Stimulated activated CD8-positive, alpha-beta memory T cell treated with anti-CD3 and anti-CD28 coated beads, Interleukin-7, amount 100 ng/mL, for 24 hours (primary cell): ENCODE results near the gene RAB5A.
"Not testable (repeated sequence)": the region's sequence is repeated elsewhere in the genome, so short reads cannot be mapped to it uniquely, and the experiment has no call there.

Experiments used
- DNase-seq: peaks from one replicate; pipeline ENCODE4 v3.0.0-alpha.2; 2020; ENCODE audit warnings: low read depth

The RAB5A gene

GRCh38 chr3:19948226-19948591 lies 1.3 kb downstream of the RAB5A start:
- no peak for DNase-seq

DNA sequence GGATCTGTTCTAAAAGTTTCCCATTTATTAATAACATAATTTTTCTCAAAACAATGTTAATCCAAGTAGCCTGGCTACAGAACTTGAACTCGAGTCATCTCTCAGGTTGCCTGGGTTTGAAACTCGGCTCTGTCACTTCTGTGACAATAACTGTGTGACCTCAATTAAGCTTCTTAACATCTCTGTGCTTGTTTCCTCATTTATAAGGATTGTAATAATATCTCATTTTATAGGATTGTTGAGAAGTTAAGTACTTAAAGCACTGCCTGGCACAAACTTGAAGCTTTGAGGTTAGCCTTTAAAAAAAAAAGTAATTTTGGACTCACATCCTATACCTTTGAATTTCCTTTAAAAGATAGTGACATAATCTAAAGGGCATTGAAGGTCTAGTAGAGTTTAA lies 3.4 kb downstream of the RAB5A start:
- no peak for DNase-seq

GRCh38 chr3:19954676-19955075 lies 7.8 kb downstream of the RAB5A start:
- DNase-seq: no peak

GRCh38 chr3:19957354-19957753 lies 10.5 kb downstream of the RAB5A start:
- not testable (repeated sequence) for DNase-seq

DNA sequence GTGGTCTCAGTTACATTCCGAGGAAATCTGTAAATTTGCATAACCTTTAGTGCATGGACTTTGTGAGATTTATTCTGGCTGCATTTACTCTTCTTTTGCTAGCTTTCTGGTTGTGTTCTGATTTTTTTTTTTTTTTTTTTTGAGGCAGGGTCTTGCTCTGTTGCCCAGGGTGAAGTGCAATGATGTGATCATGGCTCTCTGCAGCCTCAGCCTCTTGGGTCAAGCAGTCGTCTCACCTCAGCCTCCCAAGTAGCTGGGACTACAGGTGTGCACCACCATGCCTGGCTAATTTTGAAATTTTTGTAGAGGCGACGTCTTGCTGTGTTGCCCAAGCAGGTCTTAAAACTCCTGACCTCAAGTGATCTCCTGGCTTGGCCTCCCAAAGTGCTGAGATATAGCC lies 12.6 kb downstream of the RAB5A start:
- DNase-seq: no peak

GRCh38 chr3:19960696-19961095 lies 13.8 kb downstream of the RAB5A start:
- DNase-seq: no peak

- no peak for DNase-seq
Measured at GRCh38 chr3:19961960-19962359, 15.1 kb downstream of the RAB5A start.

GRCh38 chr3:19967208-19967607 lies 20.3 kb downstream of the RAB5A start:
- DNase-seq: no peak

GRCh38 chr3:19967812-19968211 lies 20.9 kb downstream of the RAB5A start:
- DNase-seq: no peak

GRCh38 chr3:19970327-19970726 lies 23.4 kb downstream of the RAB5A start:
- no peak for DNase-seq

- no peak for DNase-seq
Measured at GRCh38 chr3:19972054-19972453, 25.2 kb downstream of the RAB5A start.

- DNase-seq: not testable (repeated sequence)
Measured at GRCh38 chr3:19988904-19989303, 42.0 kb downstream of the RAB5A start.

DNA sequence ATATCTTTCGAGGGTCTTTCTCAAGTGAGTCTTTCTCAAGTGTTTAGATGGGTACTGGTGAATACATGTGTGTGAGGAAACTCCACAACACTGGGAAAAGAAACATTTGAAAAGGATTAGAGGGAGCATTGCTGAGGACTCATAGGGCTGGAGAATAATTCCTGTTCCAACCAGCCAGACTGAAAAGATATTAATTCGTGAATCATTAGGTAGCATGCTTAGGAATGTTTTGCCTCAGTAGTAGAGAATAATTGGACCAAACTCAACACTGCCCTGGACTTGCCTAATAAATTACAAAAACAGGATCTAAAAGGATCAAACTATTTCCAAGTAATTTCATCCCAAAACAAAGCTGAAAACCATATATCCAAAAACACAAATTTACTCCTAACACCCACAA lies 47.9 kb downstream of the RAB5A start:
- DNase-seq: no peak

- DNase-seq: no peak
Measured at GRCh38 chr3:19997502-19997901, 50.6 kb downstream of the RAB5A start.

GRCh38 chr3:20001932-20002331 lies 55.0 kb downstream of the RAB5A start:
- no peak for DNase-seq

- DNase-seq: no peak
Measured at GRCh38 chr3:20007960-20008359, 61.1 kb downstream of the RAB5A start.

DNA sequence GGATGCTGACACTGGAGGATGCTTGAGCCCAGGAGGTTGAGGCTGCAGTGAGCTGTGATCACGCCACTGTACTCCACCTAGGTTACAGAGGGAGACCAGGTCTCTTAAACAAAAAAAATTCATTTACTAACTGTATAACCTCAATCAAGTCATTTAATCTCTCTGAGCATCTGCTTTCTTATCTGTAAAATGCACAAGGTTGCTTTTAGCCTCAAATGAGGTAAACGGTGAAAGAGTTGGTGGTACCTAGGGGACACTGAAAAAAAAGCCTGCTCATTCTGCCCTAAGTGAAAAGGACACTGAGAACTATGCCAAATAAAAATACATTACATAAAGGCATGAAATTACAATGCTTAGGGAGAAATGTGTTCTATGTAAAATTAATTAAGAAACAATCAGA lies 61.7 kb downstream of the RAB5A start:
- no peak for DNase-seq

DNA sequence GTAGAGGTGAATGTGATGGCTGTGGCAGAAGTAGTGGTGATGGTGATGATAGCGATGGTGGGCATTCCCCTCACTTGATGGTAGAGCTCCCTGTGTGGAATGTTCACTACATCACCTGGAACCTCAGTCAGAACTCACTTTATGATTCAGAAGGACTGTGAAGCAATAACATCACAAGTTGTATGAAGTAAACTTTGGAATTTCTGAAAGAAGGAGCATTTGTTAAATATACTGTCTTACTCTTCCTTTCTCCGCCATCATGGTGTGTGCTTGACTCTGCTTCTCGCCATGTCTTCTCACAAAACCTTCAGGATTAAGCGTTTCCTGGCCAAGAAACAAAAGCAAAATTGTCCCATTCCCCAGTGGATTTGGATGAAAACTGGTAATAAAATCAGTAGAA lies 65.3 kb downstream of the RAB5A start, which contains the start of gene PP2D1:
TSS of gene PP2D1 (minus strand) at position 101 of the 400 bp plus-strand sequence. CDS start 192 bp downstream, outside the sequence.
- DNase-seq: no peak

DNA sequence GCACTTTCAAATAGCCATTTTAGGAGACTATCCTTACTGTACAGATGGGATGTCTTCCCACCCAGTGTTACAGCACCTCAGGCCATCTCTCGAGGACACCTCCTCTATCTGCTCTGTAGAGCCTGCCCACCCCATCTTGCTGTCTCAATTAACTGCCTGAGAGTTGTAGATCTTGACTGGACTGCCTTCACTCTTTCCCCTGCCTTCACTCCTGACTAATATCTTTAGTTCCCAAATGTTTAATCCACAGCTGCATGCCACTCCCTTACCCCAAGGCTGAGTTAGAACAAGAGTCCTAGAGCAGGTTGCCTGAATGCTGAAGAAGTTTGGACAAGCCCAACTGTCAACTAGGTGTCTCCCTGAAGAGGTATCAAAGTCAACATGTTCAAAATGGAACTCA lies 66.5 kb downstream of the RAB5A start:
- DNase-seq: no peak

DNA sequence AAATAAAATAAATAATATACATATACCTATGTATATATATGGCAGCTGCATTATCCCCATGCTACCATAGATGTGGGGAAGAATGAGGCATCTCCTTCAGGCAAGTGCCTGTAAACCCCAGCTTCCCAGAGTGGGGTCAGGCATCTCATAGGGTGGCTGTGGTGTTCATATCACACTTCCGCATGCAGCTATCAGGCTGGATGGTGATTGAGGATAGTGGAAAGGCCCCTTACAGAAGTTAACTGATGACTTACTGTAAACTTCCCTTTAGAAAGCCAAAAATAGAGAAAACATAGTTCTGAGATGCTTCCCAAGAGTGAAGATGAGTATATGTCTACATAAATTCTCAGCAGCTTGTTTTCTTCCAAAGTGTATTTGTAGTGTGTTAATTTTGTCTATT lies 68.6 kb downstream of the RAB5A start:
- DNase-seq: no peak

GRCh38 chr3:20016076-20016475 lies 69.2 kb downstream of the RAB5A start:
- DNase-seq: not testable (repeated sequence)

DNA sequence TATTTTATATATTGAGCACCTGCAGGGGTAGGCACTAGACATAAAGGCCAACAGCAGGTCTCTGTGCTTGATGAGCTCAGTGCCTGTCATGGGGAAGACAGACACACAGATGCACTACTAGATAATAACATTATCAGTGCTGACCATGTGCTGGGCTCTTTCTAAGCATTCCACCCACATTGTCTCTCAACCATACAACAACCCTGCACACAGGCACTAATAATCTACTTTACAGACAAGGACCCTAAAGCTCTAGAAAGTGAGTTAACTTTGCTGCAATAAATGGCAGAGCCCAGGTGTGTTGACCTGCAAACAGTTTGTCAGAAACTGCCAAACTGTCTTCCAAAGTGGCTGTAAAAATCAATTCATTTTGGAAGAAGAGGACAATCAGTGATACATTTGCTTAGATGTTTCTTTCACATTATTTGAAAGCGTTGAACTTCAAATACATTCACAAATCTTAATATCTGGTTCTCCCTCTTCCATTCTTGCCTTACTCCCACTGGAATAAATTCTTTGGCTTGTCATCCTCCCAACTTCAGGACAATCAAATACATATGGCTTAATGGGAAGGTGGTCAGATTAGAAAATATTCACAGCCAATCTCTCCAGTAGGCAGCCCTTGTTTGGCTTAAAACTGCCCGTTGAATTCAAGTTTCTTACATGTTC lies 76.2 kb downstream of the RAB5A start:
- no peak for DNase-seq

GRCh38 chr3:20023623-20024405 lies 76.9 kb downstream of the RAB5A start:
- DNase-seq: no peak

DNA sequence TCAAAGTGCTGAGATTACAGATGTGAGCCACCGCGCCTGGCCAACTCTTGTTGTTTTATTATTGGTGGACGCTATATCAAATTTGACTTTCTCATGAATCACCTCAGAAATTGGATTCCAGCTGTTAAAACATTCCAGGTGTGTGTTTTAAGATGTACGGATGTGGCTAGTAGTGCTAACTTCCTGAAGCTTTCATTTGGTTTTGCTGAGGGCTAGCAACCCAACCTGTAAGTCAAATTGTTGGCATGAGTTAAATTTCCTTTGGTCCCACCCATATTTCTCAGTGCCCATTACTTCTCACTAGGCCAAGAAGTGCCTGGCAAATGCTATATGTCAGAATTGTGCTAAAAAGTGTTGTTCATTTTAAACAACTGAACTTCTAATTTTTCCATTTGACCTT lies 80.2 kb downstream of the RAB5A start:
- DNase-seq: no peak
